Liver (tissue), 9 donors: ENCODE results near the gene MYRF. TPM values are rescaled to one million over a fixed set of nuclear protein-coding genes. Genes with fewer than 3 reads are reported as not detected.

ENCODE experiments used
- DNase-seq: peaks from one replicate; pipeline ENCODE4 v3.0.0-alpha.2; 2017; ENCODE audit warnings: low spot score
- H3K27ac ChIP-seq, 2 donors: one replicate each; pipeline ENCODE4 v1.7.0; 2013; ENCODE audit warnings: inconsistent platforms in 2 of 2, low read length in 2 of 2, control low read depth in 1 of 2, low read depth in 1 of 2, mild to moderate bottlenecking in 1 of 2
- H3K27me3 ChIP-seq, 4 donors: one replicate each; pipeline versions ENCODE4 v1.6.1 to v1.7.0; 2013; ENCODE audit warnings: low read length in 3 of 4, inconsistent platforms in 1 of 4, mild to moderate bottlenecking in 1 of 4, moderate library complexity in 1 of 4; ENCODE audit not compliant: control insufficient read depth in 4 of 4, insufficient read depth in 4 of 4
- H3K36me3 ChIP-seq, 4 donors: one replicate each; pipeline versions ENCODE4 v1.6.1 to v1.7.0; 2013; ENCODE audit warnings: low read length in 3 of 4, mild to moderate bottlenecking in 3 of 4, low read depth in 1 of 4, moderate library complexity in 1 of 4; ENCODE audit not compliant: control insufficient read depth in 4 of 4, insufficient read depth in 3 of 4
- H3K4me1 ChIP-seq, 4 donors: one replicate each; pipeline versions ENCODE4 v1.6.1 to v1.7.0; 2013; ENCODE audit warnings: low read length in 3 of 4, mild to moderate bottlenecking in 3 of 4, moderate library complexity in 1 of 4; ENCODE audit not compliant: control insufficient read depth in 4 of 4, insufficient read depth in 4 of 4
- H3K4me3 ChIP-seq, 3 donors: one replicate each; pipeline versions ENCODE4 v1.6.1 to v1.7.0; 2013; ENCODE audit warnings: low read length in 3 of 3, control low read depth in 1 of 3, low read depth in 1 of 3, mild to moderate bottlenecking in 1 of 3
- H3K9ac ChIP-seq, 2 donors: one replicate each; pipeline ENCODE4 v1.7.0; 2013; ENCODE audit warnings: low read length in 2 of 2, mild to moderate bottlenecking in 2 of 2, moderate library complexity in 2 of 2, control low read depth in 1 of 2, low read depth in 1 of 2
- H3K9me3 ChIP-seq, 4 donors: one replicate each; pipeline versions ENCODE4 v1.6.1 to v1.7.0; 2013; ENCODE audit warnings: low read length in 3 of 4; ENCODE audit not compliant: control insufficient read depth in 4 of 4
- EGR1 ChIP-seq, 2 donors: IDR thresholded peaks; 2 replicates each; pipeline ENCODE4 v1.6.1; 2016 to 2018; ENCODE audit warnings: antibody characterized with exemption in 2 of 2, low read depth in 2 of 2
- FOXA1 ChIP-seq: IDR thresholded peaks from 2 replicates; pipeline ENCODE4 v1.6.1; 2016; ENCODE audit warnings: antibody characterized with exemption
- FOXA2 ChIP-seq: IDR thresholded peaks from 2 replicates; pipeline ENCODE4 v1.6.1; 2016; ENCODE audit warnings: antibody characterized with exemption
- GABPA ChIP-seq, 2 donors: IDR thresholded peaks in 1 of 2; conservative IDR thresholded peaks in 1 of 2; 2 replicates each; pipeline ENCODE4 v1.6.1; 2016; ENCODE audit warnings: antibody characterized with exemption in 2 of 2, mild to moderate bottlenecking in 1 of 2, moderate library complexity in 1 of 2
- HNF4A ChIP-seq, 2 donors: conservative IDR thresholded peaks; 2 replicates each; pipeline ENCODE4 v1.6.1; 2016; ENCODE audit warnings: antibody characterized with exemption in 2 of 2, mild to moderate bottlenecking in 2 of 2
- HNF4G ChIP-seq: IDR thresholded peaks from 2 replicates; pipeline ENCODE4 v1.6.1; 2016; ENCODE audit warnings: antibody characterized with exemption
- JUND ChIP-seq, 2 donors: IDR thresholded peaks; 2 replicates each; pipeline ENCODE4 v1.6.1; 2016; ENCODE audit warnings: antibody characterized with exemption in 2 of 2
- NR2F2 ChIP-seq: IDR thresholded peaks from 2 replicates; pipeline ENCODE4 v1.6.1; 2016; ENCODE audit warnings: antibody characterized with exemption
- RAD21 ChIP-seq, 2 donors: IDR thresholded peaks; 2 replicates each; pipeline ENCODE4 v1.6.1; 2016; ENCODE audit warnings: antibody characterized with exemption in 2 of 2, mild to moderate bottlenecking in 2 of 2
- RXRA ChIP-seq, 2 donors: IDR thresholded peaks; 2 replicates each; pipeline ENCODE4 v1.6.1; 2017 to 2018; ENCODE audit warnings: antibody characterized with exemption in 2 of 2, mild to moderate bottlenecking in 1 of 2
- SP1 ChIP-seq: IDR thresholded peaks from 2 replicates; pipeline ENCODE4 v1.6.1; 2018; ENCODE audit warnings: antibody characterized with exemption, mild to moderate bottlenecking
- TAF1 ChIP-seq: conservative IDR thresholded peaks from 2 replicates; pipeline ENCODE4 v1.6.1; 2016; ENCODE audit warnings: antibody characterized with exemption, mild to moderate bottlenecking
- YY1 ChIP-seq: IDR thresholded peaks from 2 replicates; pipeline ENCODE4 v1.6.1; 2016; ENCODE audit warnings: antibody characterized with exemption, mild to moderate bottlenecking
- WGBS: extraction: QIAGEN DNeasy Blood & Tissue Kit; methylation state at CpG from one replicate; pipeline ENCODE4 v1.1.7; 2013; 5-methylcytosine and 5-hydroxymethylcytosine counted together
- polyA plus RNA-seq, 2 donors: library from polyadenylated mRNA; stranded (reverse) in 1 of 2; unstranded in 1 of 2; fragments of 200-250 nt in 1 of 2; fragments of >200 nt in 1 of 2; fragmentation: Nextera tagmentation in 1 of 2; extraction: Ambion mirVana in 1 of 2; gene quantifications; one replicate each; pipeline versions ENCODE4 v1.2.1 to v1.2.3, GENCODE V29; 2013 to 2015
- total RNA-seq, 2 donors: library from RNA; depleted of rRNA; stranded (reverse); fragments of >200 nt; gene quantifications; one replicate each; pipeline ENCODE4 v1.2.3, GENCODE V29; 2014
- TF ChIP-seq, protein P1 (sequence below): IDR thresholded peaks from 2 replicates; pipeline ENCODE4 v1.6.1; 2016; ENCODE audit warnings: antibody characterized with exemption
- TF ChIP-seq, protein P2 (sequence below): IDR thresholded peaks from 2 replicates; pipeline ENCODE4 v1.6.1; 2016; ENCODE audit warnings: antibody characterized with exemption
- TF ChIP-seq, protein P3 (sequence below): IDR thresholded peaks from 2 replicates; pipeline ENCODE4 v1.6.1; 2016; ENCODE audit warnings: antibody characterized with exemption, mild to moderate bottlenecking
- TF ChIP-seq, protein P4 (sequence below): fragments of 150-350 bp; IDR thresholded peaks from 2 replicates; pipeline ENCODE4 v1.5.1; 2017; ENCODE audit warnings: improper control_type of control experiment, low read depth, low read length; ENCODE audit not compliant: missing input control
- TF ChIP-seq, protein P5 (sequence below): IDR thresholded peaks from 2 replicates; pipeline ENCODE4 v1.6.1; 2016; ENCODE audit warnings: antibody characterized with exemption
- donor health status: healthy.
- donor health status: healthy.
- donor health status: healthy.
- donor health status: healthy.
- donor health status: healthy.

MYRF gene
- total and polyA plus RNA-seq, 4 donors: 3.5 to 6.5 (median 4.4) TPM

DNA sequence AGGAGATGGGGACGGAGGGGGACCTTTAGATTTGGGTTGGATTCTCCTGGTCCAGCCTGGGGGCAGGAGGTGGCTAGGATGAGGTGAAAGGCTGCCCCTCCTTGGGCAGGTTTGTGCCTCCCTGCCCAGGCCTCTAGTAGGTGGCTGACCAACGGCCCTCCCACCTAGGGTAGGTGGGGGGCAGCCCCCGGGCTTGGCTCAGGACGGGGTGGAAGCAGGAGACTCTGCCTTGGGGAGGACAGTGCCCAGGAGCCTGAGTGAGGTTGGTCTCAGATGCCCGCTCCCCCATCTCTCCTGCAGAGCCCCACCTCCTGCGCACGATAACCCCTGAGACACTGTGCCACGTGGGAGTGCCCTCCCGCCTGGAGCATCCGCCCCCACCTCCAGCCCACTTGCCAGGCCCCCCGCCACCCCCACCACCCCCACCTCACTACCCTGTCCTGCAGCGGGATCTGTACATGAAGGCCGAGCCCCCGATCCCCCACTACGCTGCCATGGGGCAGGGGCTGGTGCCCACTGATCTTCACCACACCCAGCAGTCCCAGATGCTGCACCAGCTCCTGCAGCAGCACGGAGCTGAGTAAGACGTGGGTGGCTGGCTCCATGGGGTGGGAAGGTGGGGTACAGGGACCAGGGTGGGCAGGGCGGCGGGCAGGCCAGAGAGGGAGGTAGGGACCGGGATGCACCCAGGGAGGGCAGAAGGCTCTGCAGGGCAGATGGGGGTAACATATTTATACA is 17.7 kb downstream of the MYRF start:
- Histone ChIP-seq H3K9ac (no peak overlapping the region), H3K36me3 (no peaks in the 10 kb centered on the region)

DNA sequence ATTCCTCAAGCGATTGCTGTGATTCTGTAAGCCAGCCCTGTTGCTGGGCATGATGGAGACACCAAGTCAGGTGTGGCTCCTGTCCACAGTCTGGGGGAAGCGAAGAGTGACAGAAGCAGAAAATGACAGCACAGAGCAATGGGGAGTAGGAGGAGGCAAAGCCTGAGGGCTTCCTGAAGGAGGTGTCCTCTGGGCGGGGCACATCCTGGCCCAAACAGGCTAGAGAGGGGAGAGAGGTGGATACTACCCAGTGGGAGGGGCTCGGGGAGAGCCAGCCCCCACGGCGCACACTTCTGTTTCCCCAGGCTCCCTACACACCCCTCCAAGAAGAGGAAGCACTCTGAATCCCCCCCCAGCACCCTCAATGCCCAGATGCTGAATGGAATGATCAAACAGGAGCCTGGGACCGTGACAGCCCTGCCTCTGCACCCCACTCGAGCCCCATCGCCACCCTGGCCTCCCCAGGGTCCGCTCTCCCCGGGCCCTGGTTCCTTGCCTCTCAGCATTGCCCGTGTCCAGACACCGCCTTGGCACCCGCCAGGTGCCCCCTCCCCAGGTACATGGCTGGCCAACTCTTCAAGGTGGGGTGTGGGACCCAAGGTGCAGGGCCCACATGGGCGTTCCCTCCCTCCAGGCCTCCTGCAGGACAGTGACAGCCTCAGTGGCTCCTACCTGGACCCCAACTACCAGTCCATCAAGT is 18.9 kb downstream of the MYRF start:
- Histone ChIP-seq H3K9ac (no peak overlapping the region), H3K4me3 (no peak overlapping the region), H3K27ac (no peak overlapping the region), H3K9me3 (no peaks in the 10 kb centered on the region), H3K36me3 (no peaks in the 10 kb centered on the region), H3K4me1 (peaks cover 15 to 36% (median 25%) of the 10 kb centered on the region in 4 donors), H3K27me3 (no peaks in the 10 kb centered on the region)
- 94% methylated on average over 15 of the region's 15 CpGs for WGBS
- no peak for DNase-seq
- TF ChIP-seq RXRA (IDR thresholded peaks at IDR 0.05): no peak
- TF ChIP-seq HNF4A (conservative IDR thresholded peaks at IDR 0.05): no peak
- no peak for TF ChIP-seq FOXA2
- TF ChIP-seq, protein P1, sequence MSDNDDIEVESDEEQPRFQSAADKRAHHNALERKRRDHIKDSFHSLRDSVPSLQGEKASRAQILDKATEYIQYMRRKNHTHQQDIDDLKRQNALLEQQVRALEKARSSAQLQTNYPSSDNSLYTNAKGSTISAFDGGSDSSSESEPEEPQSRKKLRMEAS: no peak
- TF ChIP-seq, protein P2, sequence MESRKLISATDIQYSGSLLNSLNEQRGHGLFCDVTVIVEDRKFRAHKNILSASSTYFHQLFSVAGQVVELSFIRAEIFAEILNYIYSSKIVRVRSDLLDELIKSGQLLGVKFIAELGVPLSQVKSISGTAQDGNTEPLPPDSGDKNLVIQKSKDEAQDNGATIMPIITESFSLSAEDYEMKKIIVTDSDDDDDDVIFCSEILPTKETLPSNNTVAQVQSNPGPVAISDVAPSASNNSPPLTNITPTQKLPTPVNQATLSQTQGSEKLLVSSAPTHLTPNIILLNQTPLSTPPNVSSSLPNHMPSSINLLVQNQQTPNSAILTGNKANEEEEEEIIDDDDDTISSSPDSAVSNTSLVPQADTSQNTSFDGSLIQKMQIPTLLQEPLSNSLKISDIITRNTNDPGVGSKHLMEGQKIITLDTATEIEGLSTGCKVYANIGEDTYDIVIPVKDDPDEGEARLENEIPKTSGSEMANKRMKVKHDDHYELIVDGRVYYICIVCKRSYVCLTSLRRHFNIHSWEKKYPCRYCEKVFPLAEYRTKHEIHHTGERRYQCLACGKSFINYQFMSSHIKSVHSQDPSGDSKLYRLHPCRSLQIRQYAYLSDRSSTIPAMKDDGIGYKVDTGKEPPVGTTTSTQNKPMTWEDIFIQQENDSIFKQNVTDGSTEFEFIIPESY: no peak
- no peak for TF ChIP-seq JUND (IDR thresholded peaks at IDR 0.05)
- TF ChIP-seq, protein P3, sequence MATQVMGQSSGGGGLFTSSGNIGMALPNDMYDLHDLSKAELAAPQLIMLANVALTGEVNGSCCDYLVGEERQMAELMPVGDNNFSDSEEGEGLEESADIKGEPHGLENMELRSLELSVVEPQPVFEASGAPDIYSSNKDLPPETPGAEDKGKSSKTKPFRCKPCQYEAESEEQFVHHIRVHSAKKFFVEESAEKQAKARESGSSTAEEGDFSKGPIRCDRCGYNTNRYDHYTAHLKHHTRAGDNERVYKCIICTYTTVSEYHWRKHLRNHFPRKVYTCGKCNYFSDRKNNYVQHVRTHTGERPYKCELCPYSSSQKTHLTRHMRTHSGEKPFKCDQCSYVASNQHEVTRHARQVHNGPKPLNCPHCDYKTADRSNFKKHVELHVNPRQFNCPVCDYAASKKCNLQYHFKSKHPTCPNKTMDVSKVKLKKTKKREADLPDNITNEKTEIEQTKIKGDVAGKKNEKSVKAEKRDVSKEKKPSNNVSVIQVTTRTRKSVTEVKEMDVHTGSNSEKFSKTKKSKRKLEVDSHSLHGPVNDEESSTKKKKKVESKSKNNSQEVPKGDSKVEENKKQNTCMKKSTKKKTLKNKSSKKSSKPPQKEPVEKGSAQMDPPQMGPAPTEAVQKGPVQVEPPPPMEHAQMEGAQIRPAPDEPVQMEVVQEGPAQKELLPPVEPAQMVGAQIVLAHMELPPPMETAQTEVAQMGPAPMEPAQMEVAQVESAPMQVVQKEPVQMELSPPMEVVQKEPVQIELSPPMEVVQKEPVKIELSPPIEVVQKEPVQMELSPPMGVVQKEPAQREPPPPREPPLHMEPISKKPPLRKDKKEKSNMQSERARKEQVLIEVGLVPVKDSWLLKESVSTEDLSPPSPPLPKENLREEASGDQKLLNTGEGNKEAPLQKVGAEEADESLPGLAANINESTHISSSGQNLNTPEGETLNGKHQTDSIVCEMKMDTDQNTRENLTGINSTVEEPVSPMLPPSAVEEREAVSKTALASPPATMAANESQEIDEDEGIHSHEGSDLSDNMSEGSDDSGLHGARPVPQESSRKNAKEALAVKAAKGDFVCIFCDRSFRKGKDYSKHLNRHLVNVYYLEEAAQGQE: no peak
- no peak for TF ChIP-seq RAD21 (IDR thresholded peaks at IDR 0.05)
- TF ChIP-seq, protein P4, sequence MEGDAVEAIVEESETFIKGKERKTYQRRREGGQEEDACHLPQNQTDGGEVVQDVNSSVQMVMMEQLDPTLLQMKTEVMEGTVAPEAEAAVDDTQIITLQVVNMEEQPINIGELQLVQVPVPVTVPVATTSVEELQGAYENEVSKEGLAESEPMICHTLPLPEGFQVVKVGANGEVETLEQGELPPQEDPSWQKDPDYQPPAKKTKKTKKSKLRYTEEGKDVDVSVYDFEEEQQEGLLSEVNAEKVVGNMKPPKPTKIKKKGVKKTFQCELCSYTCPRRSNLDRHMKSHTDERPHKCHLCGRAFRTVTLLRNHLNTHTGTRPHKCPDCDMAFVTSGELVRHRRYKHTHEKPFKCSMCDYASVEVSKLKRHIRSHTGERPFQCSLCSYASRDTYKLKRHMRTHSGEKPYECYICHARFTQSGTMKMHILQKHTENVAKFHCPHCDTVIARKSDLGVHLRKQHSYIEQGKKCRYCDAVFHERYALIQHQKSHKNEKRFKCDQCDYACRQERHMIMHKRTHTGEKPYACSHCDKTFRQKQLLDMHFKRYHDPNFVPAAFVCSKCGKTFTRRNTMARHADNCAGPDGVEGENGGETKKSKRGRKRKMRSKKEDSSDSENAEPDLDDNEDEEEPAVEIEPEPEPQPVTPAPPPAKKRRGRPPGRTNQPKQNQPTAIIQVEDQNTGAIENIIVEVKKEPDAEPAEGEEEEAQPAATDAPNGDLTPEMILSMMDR: no peak
- TF ChIP-seq TAF1: no peak
- TF ChIP-seq, protein P5, sequence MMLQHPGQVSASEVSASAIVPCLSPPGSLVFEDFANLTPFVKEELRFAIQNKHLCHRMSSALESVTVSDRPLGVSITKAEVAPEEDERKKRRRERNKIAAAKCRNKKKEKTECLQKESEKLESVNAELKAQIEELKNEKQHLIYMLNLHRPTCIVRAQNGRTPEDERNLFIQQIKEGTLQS: no peak
- no peak for TF ChIP-seq FOXA1
- TF ChIP-seq YY1: no peak
- TF ChIP-seq HNF4G: no peak
- no peak for TF ChIP-seq EGR1 (IDR thresholded peaks at IDR 0.05; ENCODE audit: low read depth in 2 of 2)
- no peak for TF ChIP-seq GABPA (IDR thresholded peaks at IDR 0.05 in 1 of 2, conservative IDR thresholded peaks at IDR 0.05 in 1 of 2)
- TF ChIP-seq SP1: no peak

More for the DNA sequence above, 17.7 kb downstream of the MYRF start:
- DNase-seq: no peak
- Histone ChIP-seq H3K4me3 (no peak overlapping the region), H3K27me3 (no peaks in the 10 kb centered on the region), H3K27ac (no peak overlapping the region), H3K4me1 (peaks cover 16 to 48% (median 34%) of the 10 kb centered on the region in 4 donors), H3K9me3 (no peaks in the 10 kb centered on the region)
- TF ChIP-seq JUND (IDR thresholded peaks at IDR 0.05): no peak
- TF ChIP-seq NR2F2: no peak
- TF ChIP-seq FOXA1: no peak
- no peak for TF ChIP-seq GABPA (IDR thresholded peaks at IDR 0.05 in 1 of 2, conservative IDR thresholded peaks at IDR 0.05 in 1 of 2)
- no peak for TF ChIP-seq RAD21 (IDR thresholded peaks at IDR 0.05)
- TF ChIP-seq TAF1: no peak
- no peak for TF ChIP-seq SP1
- 91% methylated on average over 20 of the region's 20 CpGs for whole genome bisulfite sequencing
